HL-60 (cell line): Measurements from ENCODE around the gene JPT2.

Experiments
- DNase-seq, 2 experiments: peaks; one replicate each; pipeline ENCODE4 v3.0.0-alpha.2; 2010 to 2020; ENCODE audit warnings: low read depth in 1 of 2, low spot score in 1 of 2
- H3K27ac ChIP-seq: fragments of 250-450 bp; sonication (Bioruptor Pico); replicated peaks from 2 replicates; pipeline ENCODE4 v1.5.1; 2020; ENCODE audit warnings: mild to moderate bottlenecking, moderate library complexity
- H3K27me3 ChIP-seq: fragments of 250-450 bp; sonication (Bioruptor Pico); 2 replicates; pipeline ENCODE4 v1.5.1; 2021; ENCODE audit warnings: mild to moderate bottlenecking, moderate library complexity; ENCODE audit not compliant: insufficient read depth, poor library complexity, severe bottlenecking
- H3K4me3 ChIP-seq: replicated peaks from 2 replicates; pipeline ENCODE4 v1.5.1; 2011; ENCODE audit warnings: mild to moderate bottlenecking, control low read depth, low read length; ENCODE audit not compliant: insufficient read depth
- GABPA ChIP-seq: IDR thresholded peaks from 2 replicates; pipeline ENCODE4 v1.6.1; 2012; ENCODE audit warnings: low read depth
- POLR2AphosphoS5 ChIP-seq: IDR thresholded peaks from 2 replicates; pipeline ENCODE4 v1.6.1; 2012; ENCODE audit warnings: low read depth
- REST ChIP-seq: IDR thresholded peaks from 2 replicates; pipeline ENCODE4 v1.6.1; 2012; ENCODE audit warnings: low read depth; ENCODE audit not compliant: insufficient replicate concordance
- SPI1 ChIP-seq: IDR thresholded peaks from 2 replicates; pipeline ENCODE4 v1.6.1; 2012; ENCODE audit warnings: low read depth, mild to moderate bottlenecking, borderline replicate concordance
- TF ChIP-seq, protein P1 (sequence below): IDR thresholded peaks from one replicate; pipeline ENCODE4 v1.5.1; 2011; ENCODE audit warnings: low read length, control low read depth, inconsistent platforms; ENCODE audit not compliant: insufficient read depth

JPT2 gene

GRCh38 chr16:1645914-1646525, 32.1 kb upstream of the JPT2 start:
- TF ChIP-seq SPI1: no peak
- TF ChIP-seq, protein P1, sequence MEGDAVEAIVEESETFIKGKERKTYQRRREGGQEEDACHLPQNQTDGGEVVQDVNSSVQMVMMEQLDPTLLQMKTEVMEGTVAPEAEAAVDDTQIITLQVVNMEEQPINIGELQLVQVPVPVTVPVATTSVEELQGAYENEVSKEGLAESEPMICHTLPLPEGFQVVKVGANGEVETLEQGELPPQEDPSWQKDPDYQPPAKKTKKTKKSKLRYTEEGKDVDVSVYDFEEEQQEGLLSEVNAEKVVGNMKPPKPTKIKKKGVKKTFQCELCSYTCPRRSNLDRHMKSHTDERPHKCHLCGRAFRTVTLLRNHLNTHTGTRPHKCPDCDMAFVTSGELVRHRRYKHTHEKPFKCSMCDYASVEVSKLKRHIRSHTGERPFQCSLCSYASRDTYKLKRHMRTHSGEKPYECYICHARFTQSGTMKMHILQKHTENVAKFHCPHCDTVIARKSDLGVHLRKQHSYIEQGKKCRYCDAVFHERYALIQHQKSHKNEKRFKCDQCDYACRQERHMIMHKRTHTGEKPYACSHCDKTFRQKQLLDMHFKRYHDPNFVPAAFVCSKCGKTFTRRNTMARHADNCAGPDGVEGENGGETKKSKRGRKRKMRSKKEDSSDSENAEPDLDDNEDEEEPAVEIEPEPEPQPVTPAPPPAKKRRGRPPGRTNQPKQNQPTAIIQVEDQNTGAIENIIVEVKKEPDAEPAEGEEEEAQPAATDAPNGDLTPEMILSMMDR: no peak
- peak; percentile 55 to 84 for DNase-seq
- Histone ChIP-seq H3K27ac (peak overlapping the region; percentile 90), H3K27me3 (no peaks in the 10 kb centered on the region), H3K4me3 (no peak overlapping the region)

DNA sequence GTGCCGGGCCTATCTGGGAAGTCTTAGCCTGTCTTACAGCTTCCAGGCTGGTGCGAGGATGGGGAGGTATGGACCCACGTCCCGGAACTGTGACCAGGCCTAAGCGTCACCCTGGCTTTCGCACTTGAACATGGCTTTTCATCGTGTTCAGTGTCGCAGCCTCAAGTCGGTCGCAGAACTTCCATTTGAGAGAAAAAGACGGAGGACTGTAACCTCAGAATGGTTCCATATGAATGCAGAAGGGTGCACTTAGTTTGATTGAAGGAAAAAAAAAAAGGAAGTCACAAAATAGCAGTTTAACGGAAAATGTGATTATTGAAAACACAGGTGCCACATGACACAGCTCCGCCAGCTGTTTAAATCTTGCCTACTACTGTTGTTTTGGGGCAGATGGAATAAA, 30.2 kb upstream of the JPT2 start:
- Histone ChIP-seq H3K27me3 (no peaks in the 10 kb centered on the region), H3K4me3 (no peak overlapping the region), H3K27ac (peak overlapping the region; percentile 90)
- DNase-seq: peak; percentile 63 to 66
- TF ChIP-seq GABPA: peak; percentile 40; the same call in 1 of the 2 replicates
- TF ChIP-seq POLR2AphosphoS5: peak; percentile 80
- TF ChIP-seq SPI1: peak; percentile 98
- no peak for TF ChIP-seq REST

- Histone ChIP-seq H3K27ac (no peak overlapping the region), H3K27me3 (no peaks in the 10 kb centered on the region), H3K4me3 (no peak overlapping the region)
- no peak for DNase-seq
- TF ChIP-seq SPI1: no peak
- no peak for TF ChIP-seq POLR2AphosphoS5
- TF ChIP-seq, protein P1: no peak
- TF ChIP-seq REST: no peak
- TF ChIP-seq GABPA: no peak
Observed at GRCh38 chr16:1650131-1650530, 27.9 kb upstream of the JPT2 start.

- H3K27ac ChIP-seq: no peak overlapping the region
Observed at GRCh38 chr16:1651094-1651973, 26.7 kb upstream of the JPT2 start.

More at GRCh38 chr16:1651094-1651973, 26.7 kb upstream of the JPT2 start:
- TF ChIP-seq POLR2AphosphoS5 (0 out of 2 replicates have a peak, but pooled peaks have one; percentile 19), REST (no peak)
- TF ChIP-seq, protein P1: no peak
- no peak for DNase-seq
- H3K27me3 ChIP-seq: no peaks in the 10 kb centered on the region
- no peak overlapping the region for H3K4me3 ChIP-seq
